Measurements from ENCODE around the gene CARS2.
"Not testable (repeated sequence)": the region's sequence is repeated elsewhere in the genome, so short reads cannot be mapped to it uniquely, and the experiment has no call there.

CARS2 gene

GRCh38 chr13:110616103-110617101 lies 89.5 kb downstream of the CARS2 start:
- peak; percentile 33 for DNase-seq (ENCODE audit: low spot score)

GRCh38 chr13:110615322-110616102 lies 90.4 kb downstream of the CARS2 start, which contains the start of gene NAXD:
Gene NAXD (plus strand): TSS chr13:110615545. CDS start chr13:110615602, 57 bp downstream.
- DNase-seq (ENCODE audit: low spot score): peak; percentile 94

GRCh38 chr13:110615005-110615321 lies 91.0 kb downstream of the CARS2 start:
- no peak for DNase-seq (ENCODE audit: low spot score)

- no peak for DNase-seq (ENCODE audit: low spot score)
Observed at GRCh38 chr13:110610955-110611595, 94.8 kb downstream of the CARS2 start.

GRCh38 chr13:110607675-110608224 lies 98.2 kb downstream of the CARS2 start:
- no peak for DNase-seq (ENCODE audit: low spot score)

GRCh38 chr13:110606281-110606680 lies 99.6 kb downstream of the CARS2 start:
- DNase-seq (ENCODE audit: low spot score): not testable (repeated sequence)

- no peak for DNase-seq (ENCODE audit: low spot score)
Observed at GRCh38 chr13:110605132-110605531, 100.8 kb downstream of the CARS2 start.

GRCh38 chr13:110600980-110601379 lies 104.9 kb downstream of the CARS2 start:
- no peak for DNase-seq (ENCODE audit: low spot score)

GRCh38 chr13:110600261-110600819 lies 105.6 kb downstream of the CARS2 start:
- DNase-seq (ENCODE audit: low spot score): no peak

GRCh38 chr13:110597041-110597689 lies 108.8 kb downstream of the CARS2 start:
- no peak for DNase-seq (ENCODE audit: low spot score)

GRCh38 chr13:110593430-110594130 lies 112.3 kb downstream of the CARS2 start:
- peak; percentile 68 for DNase-seq (ENCODE audit: low spot score)

- DNase-seq (ENCODE audit: low spot score): no peak
Observed at GRCh38 chr13:110592665-110593064, 113.3 kb downstream of the CARS2 start.

All from kidney capillary endothelial cell (primary cell).